ENCODE results near the gene BCAN.

BCAN gene

DNA sequence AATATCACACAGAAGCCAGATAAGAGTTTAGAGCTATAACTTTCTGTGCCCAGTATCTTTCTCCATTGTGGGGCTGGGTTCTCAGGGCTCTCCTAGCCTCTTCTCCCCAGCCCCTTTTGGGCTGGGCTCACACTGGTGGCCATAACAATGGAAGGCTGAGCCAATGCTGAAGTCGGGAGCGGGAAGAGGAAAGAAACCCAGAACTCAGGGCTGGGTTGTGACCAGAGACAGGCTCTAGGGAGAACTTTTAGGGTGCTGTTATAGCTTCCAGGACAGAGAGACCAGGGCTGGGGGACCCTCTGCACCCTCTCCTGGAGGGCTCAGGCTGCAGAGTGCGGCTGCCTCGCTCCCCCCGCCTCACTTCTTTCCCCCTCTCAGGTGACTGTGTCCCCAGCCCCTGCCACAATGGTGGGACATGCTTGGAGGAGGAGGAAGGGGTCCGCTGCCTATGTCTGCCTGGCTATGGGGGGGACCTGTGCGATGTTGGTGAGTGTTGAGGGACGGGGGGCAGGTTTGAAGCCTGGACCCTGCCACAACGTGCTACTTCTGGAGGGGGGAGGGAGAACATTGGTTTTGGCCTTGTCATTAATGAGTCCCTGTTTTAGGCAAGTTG, 14.1 kb downstream of the BCAN start:
- Histone ChIP-seq H3K36me3 (ENCODE audit: control insufficient read depth, insufficient read depth, low read length) (0 out of 2 replicates have a peak, but pooled peaks cover 1% of the 10 kb centered on the region), H3K27me3 (replicated peaks; ENCODE audit: control insufficient read depth, insufficient read depth, low read length) (no peaks in the 10 kb centered on the region), H3K4me3 (replicated peaks; ENCODE audit: low read depth, low read length) (no peak overlapping the region)
- no peak for TF ChIP-seq CTCF (IDR thresholded peaks at IDR 0.05; ENCODE audit: insufficient read depth, low read length, poor library complexity, severe bottlenecking)
- DNase-seq (ENCODE audit: extremely low read depth, insufficient read length) = no peak

DNA sequence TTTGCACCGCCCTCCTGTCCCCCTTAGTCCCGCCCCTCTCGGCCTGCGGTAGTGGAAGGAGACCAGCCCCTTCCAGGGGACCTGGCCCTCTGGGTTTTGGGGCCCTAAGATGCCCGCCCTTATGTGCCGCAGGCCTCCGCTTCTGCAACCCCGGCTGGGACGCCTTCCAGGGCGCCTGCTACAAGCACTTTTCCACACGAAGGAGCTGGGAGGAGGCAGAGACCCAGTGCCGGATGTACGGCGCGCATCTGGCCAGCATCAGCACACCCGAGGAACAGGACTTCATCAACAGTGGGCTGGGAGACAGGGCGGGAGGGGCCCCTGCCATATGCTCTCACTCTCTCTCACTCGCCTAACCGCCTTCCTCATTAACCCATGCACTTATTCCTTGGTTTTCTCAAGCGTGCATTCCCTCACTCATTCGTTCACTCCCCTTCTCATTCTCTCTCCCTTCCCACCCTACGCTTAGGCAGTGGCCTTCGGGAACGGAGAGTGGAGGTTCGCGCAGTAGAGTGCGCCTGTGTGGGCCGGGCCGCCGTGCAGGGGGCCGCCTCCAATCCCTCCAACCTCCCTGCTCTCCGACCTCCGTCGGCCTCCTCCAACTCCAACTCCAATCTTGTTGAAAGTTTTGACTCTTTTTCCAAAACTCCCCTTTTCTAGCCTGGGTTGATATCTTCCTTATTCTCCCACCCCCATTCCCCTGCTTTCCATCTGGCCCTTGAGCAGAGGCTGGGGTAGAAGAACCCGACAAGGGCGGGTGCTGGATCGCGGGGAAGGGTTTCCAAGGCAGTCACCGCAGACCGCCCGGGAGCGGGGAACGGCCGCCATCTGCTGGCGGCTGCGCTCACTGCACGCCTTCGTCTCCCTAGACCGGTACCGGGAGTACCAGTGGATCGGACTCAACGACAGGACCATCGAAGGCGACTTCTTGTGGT, 15.2 kb downstream of the BCAN start:
- Histone ChIP-seq H3K27me3 (replicated peaks; ENCODE audit: control insufficient read depth, insufficient read depth, low read length) (no peaks in the 10 kb centered on the region), H3K36me3 (ENCODE audit: control insufficient read depth, insufficient read depth, low read length) (0 out of 2 replicates have a peak, but pooled peaks cover 1% of the 10 kb centered on the region), H3K4me3 (replicated peaks; ENCODE audit: low read depth, low read length) (no peak overlapping the region; the same call in 1 of the 2 replicates)
- TF ChIP-seq CTCF (IDR thresholded peaks at IDR 0.05; ENCODE audit: insufficient read depth, low read length, poor library complexity, severe bottlenecking) = peak; percentile 98
- DNase-seq (ENCODE audit: extremely low read depth, insufficient read length) = peak; percentile 77

DNA sequence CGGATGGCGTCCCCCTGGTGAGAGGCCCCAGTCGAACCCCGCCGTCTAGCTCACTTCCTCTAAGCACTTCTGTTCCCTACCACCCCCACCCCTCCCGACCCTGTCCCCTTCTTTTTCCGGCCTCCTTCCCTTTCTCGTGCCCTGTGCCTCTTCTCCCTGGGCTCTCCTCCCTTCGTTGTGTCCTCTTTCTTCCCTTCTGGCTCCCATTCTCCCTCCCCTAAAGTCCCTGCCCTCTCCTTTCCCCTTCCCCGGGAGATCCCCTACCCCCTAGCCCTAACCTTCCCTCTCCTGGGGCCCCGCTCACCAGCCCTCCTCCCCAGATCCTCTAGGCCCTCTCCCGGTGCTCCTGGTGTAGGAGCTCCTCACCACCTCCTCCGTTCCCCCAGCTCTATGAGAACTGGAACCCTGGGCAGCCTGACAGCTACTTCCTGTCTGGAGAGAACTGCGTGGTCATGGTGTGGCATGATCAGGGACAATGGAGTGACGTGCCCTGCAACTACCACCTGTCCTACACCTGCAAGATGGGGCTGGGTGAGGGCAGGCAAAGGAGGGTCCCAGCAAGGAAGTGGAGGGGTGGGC, 15.9 kb downstream of the BCAN start:
- no peak overlapping the region for H3K4me3 ChIP-seq (replicated peaks; ENCODE audit: low read depth, low read length)
- no peaks in the 10 kb centered on the region for H3K27me3 ChIP-seq (replicated peaks; ENCODE audit: control insufficient read depth, insufficient read depth, low read length)
- no peak for DNase-seq (ENCODE audit: extremely low read depth, insufficient read length)
- no peak for TF ChIP-seq CTCF (IDR thresholded peaks at IDR 0.05; ENCODE audit: insufficient read depth, low read length, poor library complexity, severe bottlenecking)
- 0 out of 2 replicates have a peak, but pooled peaks cover 1% of the 10 kb centered on the region for H3K36me3 ChIP-seq (ENCODE audit: control insufficient read depth, insufficient read depth, low read length)

DNA sequence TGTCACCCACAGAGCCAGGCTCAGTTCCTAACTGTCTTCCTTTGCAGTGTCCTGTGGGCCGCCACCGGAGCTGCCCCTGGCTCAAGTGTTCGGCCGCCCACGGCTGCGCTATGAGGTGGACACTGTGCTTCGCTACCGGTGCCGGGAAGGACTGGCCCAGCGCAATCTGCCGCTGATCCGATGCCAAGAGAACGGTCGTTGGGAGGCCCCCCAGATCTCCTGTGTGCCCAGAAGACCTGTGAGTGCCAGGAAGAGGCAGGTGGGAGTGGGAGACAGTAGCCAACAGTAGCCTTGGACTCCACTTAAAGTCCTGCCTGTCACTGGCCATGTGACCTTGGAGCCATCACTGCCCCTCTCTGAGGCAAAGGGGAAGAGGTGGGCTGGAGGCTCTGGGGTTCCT, 16.6 kb downstream of the BCAN start:
- peak; percentile 2 for TF ChIP-seq CTCF (IDR thresholded peaks at IDR 0.05; ENCODE audit: insufficient read depth, low read length, poor library complexity, severe bottlenecking)
- Histone ChIP-seq H3K27me3 (replicated peaks; ENCODE audit: control insufficient read depth, insufficient read depth, low read length) (no peaks in the 10 kb centered on the region), H3K4me3 (replicated peaks; ENCODE audit: low read depth, low read length) (no peak overlapping the region), H3K36me3 (ENCODE audit: control insufficient read depth, insufficient read depth, low read length) (0 out of 2 replicates have a peak, but pooled peaks cover 1% of the 10 kb centered on the region)
- DNase-seq (ENCODE audit: extremely low read depth, insufficient read length) = no peak

GRCh38 chr1:156658945-156659574, 17.1 kb downstream of the BCAN start:
- peak; percentile 13 for TF ChIP-seq CTCF (IDR thresholded peaks at IDR 0.05; ENCODE audit: insufficient read depth, low read length, poor library complexity, severe bottlenecking)
- no peak for DNase-seq (ENCODE audit: extremely low read depth, insufficient read length)
- Histone ChIP-seq H3K36me3 (ENCODE audit: control insufficient read depth, insufficient read depth, low read length) (0 out of 2 replicates have a peak, but pooled peaks cover 1% of the 10 kb centered on the region), H3K4me3 (replicated peaks; ENCODE audit: low read depth, low read length) (peak overlapping the region; percentile 66), H3K27me3 (replicated peaks; ENCODE audit: control insufficient read depth, insufficient read depth, low read length) (no peaks in the 10 kb centered on the region)

All from GM06990 (cell line).